KMS-11 (cell line): ENCODE measurements around the gene TMEM200A.

Experiments
- H2AFZ ChIP-seq: fragments of 200-600 bp; sonication (generic); 2 replicates; pipeline ENCODE4 v1.6.1; 2016; ENCODE audit warnings: antibody characterized with exemption, mixed run types, low read depth
- H3K27ac ChIP-seq: fragments of 200-600 bp; sonication (generic); 2 replicates; pipeline ENCODE4 v1.6.1; 2016; ENCODE audit warnings: mild to moderate bottlenecking, mixed run types
- H3K27me3 ChIP-seq: fragments of 200-600 bp; sonication (generic); 2 replicates; pipeline ENCODE4 v1.6.1; 2017; ENCODE audit warnings: mild to moderate bottlenecking, low read depth, mixed run types, moderate library complexity; ENCODE audit not compliant: insufficient read depth
- H3K36me3 ChIP-seq: fragments of 200-600 bp; sonication (generic); 2 replicates; pipeline ENCODE4 v1.6.1; 2017; ENCODE audit warnings: mild to moderate bottlenecking, mixed run types; ENCODE audit not compliant: insufficient read depth
- H3K4me1 ChIP-seq: fragments of 200-600 bp; sonication (generic); 2 replicates; pipeline ENCODE4 v1.6.1; 2016; ENCODE audit warnings: mild to moderate bottlenecking, low read depth, mixed run types; ENCODE audit not compliant: poor library complexity, severe bottlenecking
- H3K4me2 ChIP-seq: fragments of 200-600 bp; sonication (generic); 2 replicates; pipeline ENCODE4 v1.7.0; 2016; ENCODE audit warnings: mild to moderate bottlenecking, mixed run types
- H3K4me3 ChIP-seq: fragments of 200-600 bp; sonication (generic); IDR thresholded peaks from 2 replicates; pipeline ENCODE4 v1.6.1; 2017; ENCODE audit warnings: low read depth, low read length, mixed read lengths; ENCODE audit not compliant: insufficient read depth
- H3K79me2 ChIP-seq: fragments of 200-600 bp; sonication (generic); 2 replicates; pipeline ENCODE4 v1.6.1; 2016; ENCODE audit warnings: low read depth, mixed run types; ENCODE audit not compliant: insufficient read depth
- H3K9ac ChIP-seq: fragments of 200-600 bp; sonication (generic); 2 replicates; pipeline ENCODE4 v1.6.1; 2016; ENCODE audit warnings: mild to moderate bottlenecking, mixed run types
- H4K20me1 ChIP-seq: fragments of 200-600 bp; sonication (generic); 2 replicates; pipeline ENCODE4 v1.6.1; 2016; ENCODE audit warnings: mild to moderate bottlenecking, mixed run types; ENCODE audit not compliant: insufficient read depth
- CTCF ChIP-seq: fragments of 200-600 bp; sonication (generic); conservative IDR thresholded peaks from 2 replicates; pipeline ENCODE4 v1.6.1; 2017; ENCODE audit warnings: low read depth, mild to moderate bottlenecking, antibody characterized with exemption, low read length, moderate library complexity, mixed read lengths

TMEM200A gene

GRCh38 chr6:130393306-130393705 is 27.5 kb downstream of the TMEM200A start:
- Histone ChIP-seq H3K27me3 (no peaks in the 10 kb centered on the region), H3K4me2 (no peak overlapping the region)
- no peak for TF ChIP-seq CTCF

GRCh38 chr6:130394246-130394645 is 28.4 kb downstream of the TMEM200A start:
- no peak overlapping the region for H3K4me2 ChIP-seq
- H3K27ac ChIP-seq: no peak overlapping the region
- H3K9ac ChIP-seq: no peak overlapping the region
- no peaks in the 10 kb centered on the region for H3K79me2 ChIP-seq
- no peaks in the 10 kb centered on the region for H4K20me1 ChIP-seq
- no peaks in the 10 kb centered on the region for H3K36me3 ChIP-seq
- no peaks in the 10 kb centered on the region for H3K27me3 ChIP-seq
- no peak overlapping the region for H3K4me3 ChIP-seq
- no peak for TF ChIP-seq CTCF
- H3K4me1 ChIP-seq: peaks cover 12% of the 10 kb centered on the region
- no peak overlapping the region for H2AFZ ChIP-seq

More at GRCh38 chr6:130393306-130393705, 27.5 kb downstream of the TMEM200A start:
- Histone ChIP-seq H3K79me2 (no peaks in the 10 kb centered on the region), H3K9ac (no peak overlapping the region), H4K20me1 (no peaks in the 10 kb centered on the region), H3K4me3 (no peak overlapping the region), H2AFZ (no peak overlapping the region), H3K27ac (no peak overlapping the region), H3K36me3 (no peaks in the 10 kb centered on the region), H3K4me1 (peaks cover 12% of the 10 kb centered on the region)

- Histone ChIP-seq H3K36me3 (no peaks in the 10 kb centered on the region), H2AFZ (no peak overlapping the region), H3K27me3 (no peaks in the 10 kb centered on the region), H3K4me1 (peaks cover 12% of the 10 kb centered on the region), H3K4me3 (no peak overlapping the region), H3K79me2 (no peaks in the 10 kb centered on the region), H3K27ac (no peak overlapping the region), H4K20me1 (no peaks in the 10 kb centered on the region), H3K9ac (no peak overlapping the region), H3K4me2 (no peak overlapping the region)
- no peak for TF ChIP-seq CTCF
Observed at GRCh38 chr6:130395164-130395563, 29.3 kb downstream of the TMEM200A start.

GRCh38 chr6:130396722-130397121 is 30.9 kb downstream of the TMEM200A start:
- Histone ChIP-seq H3K4me2 (peak overlapping the region; percentile 42; the same call in 1 of the 2 replicates), H3K27me3 (no peaks in the 10 kb centered on the region), H3K4me1 (peaks cover 12% of the 10 kb centered on the region), H3K4me3 (no peak overlapping the region), H3K79me2 (no peaks in the 10 kb centered on the region), H3K27ac (no peak overlapping the region), H4K20me1 (no peaks in the 10 kb centered on the region), H2AFZ (no peak overlapping the region), H3K36me3 (no peaks in the 10 kb centered on the region), H3K9ac (no peak overlapping the region)
- no peak for TF ChIP-seq CTCF
